NCI-H526 (cell line): Measurements from ENCODE around the gene MEIKIN.
"Not testable (repeated sequence)": the region's sequence is repeated elsewhere in the genome, so short reads cannot be mapped to it uniquely, and the experiment has no call there.

Experiments used
- DNase-seq, 2 experiments: peaks; one replicate each; lab custom pipeline; 2025; lab: John Stamatoyannopoulos, UW

MEIKIN gene

DNA sequence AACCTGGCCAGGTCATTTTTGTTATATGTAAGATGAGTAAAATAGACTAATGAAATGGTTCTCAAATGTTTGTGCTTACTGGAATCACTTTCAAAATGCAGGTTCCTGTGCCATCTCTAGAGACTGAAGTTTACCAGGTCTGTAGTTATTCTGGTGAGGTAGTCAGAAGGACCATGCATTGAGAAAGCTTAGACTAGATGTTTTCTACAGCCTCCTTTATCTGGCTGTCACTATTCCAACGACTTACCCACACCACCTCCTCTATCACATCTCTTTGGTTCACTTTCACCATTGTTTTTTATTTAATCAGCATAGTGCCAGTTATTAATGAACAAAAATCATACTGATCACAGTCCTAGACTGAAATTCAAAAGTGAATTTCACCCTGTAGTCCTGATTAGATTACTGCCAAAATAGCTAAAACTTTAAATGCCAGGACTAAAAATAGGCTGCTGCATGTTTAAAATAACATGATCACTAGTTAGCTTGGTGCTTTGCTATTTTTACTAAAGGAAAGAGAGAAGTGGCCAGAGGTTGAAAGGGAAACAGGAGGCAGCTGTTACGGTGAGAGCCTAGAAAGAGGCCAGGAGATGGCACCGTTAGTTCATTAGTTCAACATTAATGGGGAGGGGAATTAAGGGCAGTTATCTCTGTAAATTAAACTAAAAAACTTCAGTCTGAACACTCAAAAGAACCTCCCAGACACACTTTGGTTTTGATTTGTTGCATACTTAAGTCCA, 134.8 kb downstream of the MEIKIN start:
- no peak for DNase-seq

DNA sequence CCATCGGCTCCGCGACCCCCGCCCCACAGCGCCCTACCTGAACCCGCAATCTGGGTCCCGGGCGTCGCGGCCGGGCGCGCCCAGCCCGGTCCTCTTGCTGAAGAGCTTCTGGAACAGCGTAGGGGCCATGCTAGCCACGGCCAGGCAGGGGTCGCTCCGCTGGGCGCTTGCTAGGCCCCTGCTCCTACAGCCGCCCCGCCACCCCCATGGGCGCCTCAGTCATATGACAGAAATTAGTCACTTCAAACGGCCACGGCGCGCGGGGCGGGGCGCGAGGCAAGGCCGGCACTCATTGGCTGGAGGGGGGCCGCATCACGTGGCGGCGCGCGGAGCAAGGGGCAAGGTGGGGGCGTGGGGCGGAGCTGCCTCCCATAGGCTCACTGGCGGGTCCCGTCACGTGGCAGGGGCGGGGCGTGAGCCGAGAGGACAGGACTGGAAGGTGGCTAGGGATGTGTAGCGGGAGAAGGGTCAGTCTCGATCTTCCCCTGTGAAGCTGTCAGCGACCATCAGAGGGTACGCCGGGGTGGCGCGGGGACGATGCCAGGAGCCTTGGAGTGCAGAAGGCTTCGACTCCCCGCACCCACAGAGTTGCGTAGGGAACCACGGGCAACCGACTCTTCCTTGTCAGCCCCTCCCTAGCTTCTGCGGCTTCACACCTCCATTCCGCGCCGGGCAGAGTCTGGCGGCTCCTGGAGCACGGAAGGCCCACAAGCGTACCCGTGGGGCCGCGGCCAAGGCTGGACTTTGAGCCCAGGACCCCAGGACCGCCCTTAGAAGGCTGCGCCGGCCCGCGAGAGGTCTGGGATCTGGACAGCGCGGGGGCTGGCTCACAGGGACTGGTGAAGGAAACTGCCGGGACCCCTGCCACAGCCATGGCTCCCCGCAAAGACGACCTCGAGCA, 148.4 kb downstream of the MEIKIN start, which contains the start of gene FNIP1:
FNIP1 (minus strand) TSS at position 225 of the 901 bp plus-strand sequence; CDS start at position 129, 96 bp downstream.
- DNase-seq = peak; percentile 89 to 97

DNA sequence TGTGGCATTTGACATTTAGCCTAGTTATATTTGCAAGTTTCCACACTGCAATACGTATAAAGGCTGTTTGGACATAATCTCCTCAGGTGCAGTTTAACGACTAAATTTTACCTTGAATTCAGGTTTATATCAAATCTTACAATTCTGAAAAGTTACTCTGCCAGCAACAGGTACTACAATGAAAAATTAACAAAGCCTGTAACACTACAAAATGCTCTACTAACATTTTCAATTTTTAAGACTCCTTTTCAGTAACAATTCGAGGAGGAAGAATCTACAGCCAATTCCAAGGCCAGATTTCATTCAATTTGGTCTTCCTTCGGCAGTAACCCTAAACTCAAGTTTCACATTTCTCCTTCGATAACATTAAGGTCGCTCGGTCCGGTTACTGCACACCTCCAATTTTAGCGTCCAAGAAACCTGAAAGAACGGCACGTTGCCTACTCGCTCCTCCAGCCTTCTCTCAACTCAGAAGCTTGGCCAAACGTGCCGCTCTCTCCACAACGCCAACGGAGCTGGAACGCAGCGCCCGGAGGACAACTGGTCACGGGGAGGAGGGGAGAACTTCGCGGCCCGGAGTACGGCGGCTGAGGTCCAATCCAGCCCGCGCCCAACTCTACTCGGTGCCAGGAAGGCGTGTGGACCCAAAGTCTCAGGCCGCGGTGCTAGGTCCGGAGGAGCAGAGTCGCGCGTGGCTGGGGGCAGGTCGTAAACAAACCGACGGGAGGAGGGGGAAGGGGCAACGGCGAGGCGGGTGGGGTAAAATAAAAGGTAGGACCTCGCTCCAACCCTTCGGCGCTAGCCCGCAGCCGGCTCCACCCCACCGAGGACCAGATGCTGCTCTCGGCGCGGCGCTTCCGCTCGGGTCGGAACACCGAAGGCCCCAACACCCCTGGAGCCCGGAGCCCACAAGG, 149.3 kb downstream of the MEIKIN start:
- DNase-seq = peak; percentile 5 to 64

DNA sequence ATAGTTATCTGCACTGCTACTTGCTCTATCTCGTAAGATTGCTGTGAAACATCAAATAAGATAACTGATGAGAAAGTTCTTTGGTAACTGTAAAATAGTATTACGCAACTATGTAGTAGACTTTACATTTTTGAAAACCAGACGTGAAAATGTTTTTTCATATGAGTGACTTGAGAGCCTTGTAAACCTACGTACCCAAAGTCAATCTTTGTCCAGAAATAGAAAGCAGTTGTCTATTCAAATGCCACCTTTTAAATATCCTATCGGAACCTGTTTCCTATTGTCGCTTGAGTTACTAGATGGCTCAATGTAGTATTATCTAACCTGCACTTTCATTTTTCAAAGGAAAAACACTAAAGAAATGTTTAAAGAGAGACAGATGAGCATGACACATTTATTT, 150.2 kb downstream of the MEIKIN start:
- no peak for DNase-seq

DNA sequence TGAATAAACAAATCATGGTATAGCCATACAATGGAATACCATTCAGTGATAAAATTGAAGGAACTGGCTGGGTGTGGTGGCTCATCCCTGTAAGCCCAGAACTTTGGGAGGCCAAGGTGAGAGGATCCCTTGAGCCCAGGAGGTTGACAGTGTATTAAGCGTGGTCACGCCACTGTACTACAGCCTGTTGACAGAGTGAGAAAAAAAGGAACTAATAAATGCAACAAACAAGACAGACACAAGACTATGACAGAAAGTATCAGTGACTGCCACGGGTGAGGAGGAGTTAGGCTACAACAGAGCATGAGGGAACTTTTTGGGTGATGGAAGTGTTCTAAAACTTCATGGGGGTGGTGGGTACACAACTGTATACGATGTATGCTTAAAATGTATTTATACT, 150.9 kb downstream of the MEIKIN start:
- DNase-seq = no peak

DNA sequence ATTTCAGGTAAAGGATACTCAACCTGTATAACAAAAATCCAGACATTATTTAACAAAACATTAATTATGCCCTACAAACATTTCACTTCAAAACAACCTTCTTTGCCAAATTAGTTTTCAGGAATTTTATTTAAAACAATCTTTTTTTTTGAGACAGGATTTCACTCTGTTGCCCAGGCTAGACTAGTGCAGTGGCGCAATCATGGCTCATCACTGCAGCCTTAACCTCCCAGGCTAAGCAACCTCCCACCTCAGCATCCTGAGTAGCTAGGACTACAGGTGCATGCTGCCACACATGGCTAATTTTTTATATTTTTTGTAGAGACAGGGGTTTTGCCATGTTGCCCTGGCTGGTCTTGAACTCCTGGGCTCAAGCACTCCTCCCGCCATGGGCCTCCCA, 152.6 kb downstream of the MEIKIN start:
- DNase-seq = no peak

DNA sequence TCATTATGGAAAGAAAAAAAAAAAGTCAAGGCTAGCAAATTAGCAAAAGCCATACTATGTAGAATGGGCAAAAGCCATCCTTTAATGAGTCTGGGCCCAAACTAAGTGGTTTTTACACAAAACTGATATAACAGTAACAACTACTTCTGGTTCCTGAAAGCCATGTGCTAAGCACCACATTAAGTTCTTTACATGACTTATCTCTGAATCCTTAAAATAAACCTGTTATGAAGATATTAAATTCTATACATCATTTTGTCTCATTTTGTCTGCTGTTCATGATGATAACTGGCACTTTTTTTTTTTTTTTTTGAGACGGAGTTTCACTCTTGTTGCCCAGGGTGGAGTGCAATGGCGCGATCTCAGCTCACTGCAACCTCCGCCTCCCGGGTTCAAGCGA, 153.6 kb downstream of the MEIKIN start:
- DNase-seq = no peak

DNA sequence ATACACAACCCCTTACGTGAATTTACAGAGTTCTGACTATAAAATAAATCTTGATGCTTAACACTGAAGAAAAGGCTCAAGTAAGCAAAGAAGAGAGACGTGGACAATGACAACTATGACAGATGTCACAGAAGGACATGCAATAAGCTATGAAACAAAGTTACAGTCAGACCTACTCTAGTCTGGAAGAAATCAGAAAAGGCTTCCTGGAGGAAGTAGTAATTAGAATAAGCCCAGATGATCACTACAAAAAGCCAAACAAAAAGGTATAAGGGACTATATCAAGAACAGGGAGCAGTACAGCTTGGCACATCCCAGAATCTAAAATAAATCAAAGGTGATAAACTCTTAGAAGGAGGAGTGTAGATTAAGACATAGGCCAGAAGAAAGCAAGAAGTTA, 154.9 kb downstream of the MEIKIN start:
- DNase-seq = no peak

DNA sequence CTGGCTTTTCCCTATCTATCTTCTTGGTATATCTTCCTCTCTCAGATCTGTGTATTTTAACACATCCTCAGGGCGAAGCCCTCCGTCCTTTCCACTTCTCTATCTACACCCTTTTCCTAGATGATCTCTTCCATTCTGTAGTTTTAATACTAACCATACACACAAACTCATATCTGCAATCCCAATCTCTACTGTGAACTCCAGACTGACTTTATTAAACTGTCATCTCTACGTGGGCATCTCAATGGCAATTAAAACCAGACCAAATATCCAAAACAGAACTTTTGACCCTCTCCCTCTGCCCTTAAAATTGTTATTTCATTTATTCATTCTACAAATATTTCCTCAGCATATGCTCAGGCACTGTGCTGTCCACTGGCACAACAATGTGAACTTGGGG, 155.7 kb downstream of the MEIKIN start:
- no peak for DNase-seq

DNA sequence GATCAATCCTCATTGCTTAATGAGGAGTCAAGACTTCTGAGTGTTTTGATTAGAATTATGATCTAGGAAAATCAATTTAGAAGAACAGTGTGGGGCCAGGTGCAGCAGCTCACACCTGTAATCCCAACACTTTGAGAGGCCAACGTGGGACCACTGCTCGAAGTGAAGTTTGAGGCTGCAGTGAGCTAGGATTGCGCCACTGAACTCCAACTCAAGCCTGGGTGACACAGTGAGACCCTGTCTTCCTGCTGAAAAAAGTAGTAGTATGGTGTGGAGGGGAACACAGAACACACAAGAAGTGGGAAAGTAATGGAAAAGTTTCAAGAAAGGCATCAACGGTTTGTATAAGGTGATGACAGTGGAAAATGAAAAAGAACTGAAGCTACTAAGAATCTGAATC, 157.7 kb downstream of the MEIKIN start:
- no peak for DNase-seq

DNA sequence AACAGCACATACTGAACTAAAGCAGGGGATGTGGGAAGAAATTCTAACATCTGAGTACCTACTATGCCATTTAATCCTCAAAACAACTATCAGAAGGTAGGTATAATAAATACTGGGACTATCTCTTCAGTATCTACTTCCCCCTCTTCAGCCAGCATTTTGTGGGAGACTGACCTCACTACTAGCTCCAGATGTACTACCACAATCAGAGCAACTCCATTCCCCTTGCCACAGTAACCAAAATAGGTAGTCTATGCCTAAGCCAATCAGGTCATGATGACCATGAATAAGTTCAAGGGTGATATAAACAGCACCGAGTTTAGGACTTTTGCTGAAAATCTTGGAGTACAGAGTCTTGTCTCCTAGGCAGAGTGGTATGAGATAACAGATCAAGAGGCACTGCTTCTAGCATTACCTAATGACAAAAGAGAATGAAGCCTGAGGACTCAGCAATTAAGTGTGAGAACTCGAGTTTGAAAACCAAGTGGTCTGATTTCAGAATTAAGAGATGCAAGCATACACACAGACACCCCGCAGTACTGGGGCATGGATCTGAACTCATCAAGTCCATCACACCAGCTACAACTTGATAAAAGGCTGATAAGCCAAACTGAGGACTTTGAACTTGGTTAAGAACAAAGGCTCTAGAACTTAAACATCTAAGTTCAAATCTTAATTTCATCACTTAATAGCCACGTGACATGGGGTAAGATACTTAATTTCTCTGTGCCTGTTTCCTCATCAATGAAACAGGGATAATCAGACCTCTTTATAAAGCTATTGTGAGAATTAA, 158.4 kb downstream of the MEIKIN start:
- no peak for DNase-seq

DNA sequence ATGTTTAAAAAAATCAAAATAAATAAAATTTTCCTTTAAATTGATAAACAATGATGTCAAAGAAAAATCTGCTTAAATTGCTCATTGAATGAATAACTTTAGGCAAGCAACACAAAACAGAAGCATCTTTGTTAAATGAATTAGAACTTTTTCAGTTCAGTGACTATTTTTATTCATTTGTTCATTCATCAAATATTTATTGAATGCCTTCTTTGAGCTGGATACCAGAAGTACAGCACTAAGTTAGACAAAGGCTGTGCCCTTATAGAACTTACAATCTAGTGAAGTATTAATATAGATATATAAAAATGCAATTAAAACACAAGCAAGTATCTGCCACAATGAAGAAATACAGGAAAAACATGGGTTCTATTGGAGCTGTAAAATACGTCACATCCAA, 159.4 kb downstream of the MEIKIN start:
- DNase-seq = no peak

DNA sequence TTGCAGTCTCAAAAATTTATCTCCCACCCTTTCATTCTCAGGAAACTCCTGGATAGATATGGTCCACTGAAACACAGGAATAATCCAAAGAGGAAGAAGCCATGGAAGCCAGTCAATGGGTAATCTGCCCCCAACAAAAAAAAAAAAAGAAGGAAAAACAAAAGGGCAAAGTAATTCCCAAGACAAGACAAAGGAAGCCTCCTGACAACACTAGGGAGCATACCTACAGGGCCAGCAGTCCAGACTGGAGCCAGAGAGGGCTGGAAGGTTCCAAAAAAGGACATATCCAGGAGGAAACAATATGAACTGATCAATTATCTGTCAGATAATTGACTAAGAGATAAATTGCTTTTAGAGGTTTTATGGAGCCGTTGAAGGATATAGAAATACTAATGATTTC, 161.6 kb downstream of the MEIKIN start:
- DNase-seq = no peak

DNA sequence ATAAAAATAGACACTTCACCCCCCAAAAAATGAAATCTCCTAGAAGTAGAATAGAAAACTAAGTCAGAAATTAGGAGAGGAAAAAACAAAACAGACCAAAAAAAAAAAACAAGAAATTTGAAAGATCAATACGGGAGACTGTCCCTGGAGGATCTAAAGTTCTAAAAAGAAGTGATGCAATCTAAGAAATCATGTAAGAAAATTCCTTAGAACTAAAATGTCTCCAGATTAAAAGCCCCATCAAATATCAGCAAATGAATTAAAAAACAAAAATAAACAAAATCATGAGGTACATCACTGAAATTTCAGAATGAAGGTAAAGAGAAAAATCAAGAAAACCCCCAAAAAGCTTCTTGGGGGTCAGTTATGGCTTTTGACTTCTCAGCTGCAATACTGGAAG, 162.1 kb downstream of the MEIKIN start:
- DNase-seq = no peak

DNA sequence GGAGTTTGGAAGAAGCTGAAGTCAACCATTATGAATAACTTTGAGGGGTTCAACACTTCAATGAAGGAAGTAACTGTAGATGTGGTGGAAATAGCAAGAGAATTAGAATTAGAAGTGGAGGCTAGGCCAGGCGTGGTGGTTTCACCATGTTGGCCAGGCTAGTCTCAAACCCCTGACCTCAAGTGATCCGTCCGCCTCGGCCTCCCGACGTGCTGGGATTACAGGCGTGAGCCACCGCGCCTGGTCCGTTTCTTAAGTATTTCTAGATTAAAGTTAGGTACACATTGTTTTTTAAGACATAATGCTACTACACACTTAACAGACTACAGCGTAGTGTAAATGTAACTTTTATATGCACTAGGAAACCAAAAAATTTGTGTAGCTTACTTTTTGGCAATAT, 162.7 kb downstream of the MEIKIN start:
- DNase-seq = no peak

DNA sequence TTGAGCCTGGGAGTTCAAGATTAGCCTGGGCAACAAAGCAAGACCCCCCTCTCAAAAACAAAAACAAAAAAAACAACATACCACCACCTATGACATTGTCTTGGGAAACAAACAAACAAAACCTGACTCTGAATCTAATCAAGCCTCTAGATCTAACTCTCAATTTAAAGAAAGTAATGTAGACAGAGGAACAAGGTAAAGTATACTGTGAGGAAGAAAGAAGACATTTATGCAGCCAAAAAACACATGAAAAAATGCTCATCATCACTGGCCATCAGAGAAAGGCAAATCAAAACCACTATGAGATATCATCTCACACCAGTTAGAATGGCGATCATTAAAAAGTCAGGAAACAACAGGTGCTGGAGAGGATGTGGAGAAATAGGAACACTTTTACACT, 167.3 kb downstream of the MEIKIN start:
- not testable (repeated sequence) for DNase-seq

DNA sequence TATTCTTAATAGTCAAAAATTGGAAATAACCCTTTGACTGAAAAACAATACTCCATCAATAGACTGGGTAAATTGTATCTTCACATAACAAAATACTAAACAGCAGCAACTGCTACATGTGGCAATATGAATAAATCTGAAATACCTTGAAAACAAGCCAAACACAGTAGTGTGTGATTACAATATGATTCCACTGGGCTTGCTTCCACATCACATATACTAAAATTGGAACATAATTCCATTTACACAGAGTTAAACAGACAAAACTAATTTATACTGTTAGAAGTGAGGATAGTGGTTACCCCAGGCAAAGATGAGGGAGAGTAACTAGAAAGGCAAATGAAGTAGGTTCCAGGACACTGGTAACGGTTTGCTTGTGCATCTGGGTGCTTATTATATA, 169.0 kb downstream of the MEIKIN start:
- no peak for DNase-seq

DNA sequence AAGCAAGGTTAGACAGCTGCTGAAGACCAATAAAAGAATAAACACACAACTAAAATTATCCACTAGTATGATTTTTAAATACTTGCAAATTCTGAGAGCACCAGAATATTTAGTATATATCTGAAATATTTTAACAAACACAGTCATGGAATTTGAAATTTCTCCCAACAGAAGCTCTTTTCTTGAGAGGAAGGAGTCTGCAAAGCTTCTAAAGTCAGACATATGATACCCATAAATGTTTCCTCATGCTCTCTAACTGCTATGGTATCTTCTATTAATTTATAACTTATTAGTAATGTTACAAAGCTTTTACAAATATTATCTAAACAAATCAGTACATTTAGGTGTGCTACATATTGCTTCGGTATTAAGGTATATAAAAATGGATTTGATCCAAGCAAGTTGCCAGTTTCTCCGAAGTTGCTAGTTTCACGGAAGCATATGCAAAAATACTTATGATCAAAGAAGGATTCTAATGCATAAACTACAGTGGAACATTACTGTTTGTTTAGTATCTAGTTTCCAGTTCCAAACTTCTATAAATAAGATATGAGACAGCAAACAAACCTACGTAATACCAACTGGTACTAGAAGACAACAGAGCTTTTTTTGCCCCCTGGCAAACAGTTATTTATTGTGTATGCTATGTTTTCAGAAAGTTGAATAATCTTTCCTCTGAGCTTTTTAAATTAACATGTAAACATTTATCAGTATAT, 170.7 kb downstream of the MEIKIN start:
- DNase-seq = peak; percentile 71 to 80

DNA sequence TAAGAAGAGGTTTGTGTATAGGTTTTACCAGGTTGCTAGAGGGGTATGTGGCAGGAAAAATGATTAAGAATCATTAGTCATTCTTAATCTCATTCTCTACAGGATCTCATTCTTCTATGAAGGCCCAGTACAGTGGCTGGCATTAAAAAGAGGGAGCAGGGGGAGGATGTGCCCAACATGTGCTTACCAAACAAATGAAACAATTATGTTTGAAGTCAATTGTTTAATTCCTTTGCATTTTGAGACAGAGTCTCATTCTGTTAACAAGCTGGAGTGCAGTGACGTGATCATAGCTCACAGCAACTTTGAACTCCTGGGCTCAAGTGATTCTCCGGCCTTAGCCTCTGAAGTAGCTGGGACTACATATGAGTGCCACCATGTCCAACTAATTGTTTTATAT, 171.7 kb downstream of the MEIKIN start:
- no peak for DNase-seq

DNA sequence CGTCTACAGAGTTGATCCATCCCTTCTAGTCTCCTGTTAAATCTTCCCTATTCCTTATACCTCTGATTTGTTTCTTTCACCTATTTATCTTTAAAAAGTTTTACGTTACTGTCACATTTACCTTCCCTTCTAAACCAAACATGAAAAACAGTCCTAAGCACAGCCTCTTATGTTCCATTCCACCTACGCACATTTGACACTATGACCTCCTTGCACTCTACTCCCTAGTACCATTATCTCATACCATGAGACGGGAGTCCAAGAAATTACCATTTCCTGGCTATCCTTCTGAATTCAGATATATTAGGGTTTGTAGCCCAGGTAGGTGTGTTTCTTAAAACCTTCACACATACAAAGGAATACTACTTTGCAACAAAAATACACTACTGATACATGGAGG, 173.8 kb downstream of the MEIKIN start:
- no peak for DNase-seq

DNA sequence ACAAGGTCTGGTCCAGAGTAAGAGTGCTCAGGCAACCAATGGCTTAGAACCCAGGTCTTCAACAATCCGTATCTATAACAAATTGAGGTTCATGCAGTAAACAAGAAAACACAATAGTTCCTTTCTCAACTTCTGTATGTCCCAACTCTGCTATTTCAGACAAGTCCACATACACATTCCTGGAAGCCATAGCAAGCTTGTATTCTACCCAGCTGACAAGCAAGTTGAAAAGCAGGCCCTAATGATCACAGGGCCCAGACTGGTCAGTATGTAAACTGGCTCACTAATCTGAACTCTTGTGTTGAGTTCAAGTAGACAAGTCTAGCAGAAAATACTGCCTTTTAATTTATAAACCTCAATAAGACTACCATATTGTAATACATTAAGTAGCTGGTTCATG, 175.5 kb downstream of the MEIKIN start:
- no peak for DNase-seq
